Measurements from ENCODE around the gene ZSCAN5A. TPM values are rescaled to one million over a fixed set of nuclear protein-coding genes. Genes with fewer than 3 reads are reported as not detected.

The ZSCAN5A gene
- total RNA-seq, 1 donor, result 4.3 TPM

DNA sequence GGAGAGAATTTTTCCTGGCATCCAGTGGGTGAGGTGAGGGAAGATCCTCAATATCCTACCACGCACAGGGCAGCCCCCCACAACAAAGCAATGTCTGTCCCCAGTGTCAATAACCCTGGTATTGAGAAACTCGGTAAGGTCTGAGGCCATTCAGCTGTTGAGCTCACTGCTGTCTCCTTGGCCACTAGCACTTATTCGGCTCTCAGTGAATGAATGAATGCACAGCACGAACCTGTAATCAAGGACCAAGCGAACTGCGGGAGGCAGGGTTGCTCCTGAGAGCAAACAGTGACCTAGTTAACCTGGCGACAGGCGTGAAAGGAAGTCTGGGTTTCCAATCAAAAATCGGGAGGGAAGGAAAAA, 640 bp downstream of the ZSCAN5A start:
- TF ChIP-seq, protein P1, sequence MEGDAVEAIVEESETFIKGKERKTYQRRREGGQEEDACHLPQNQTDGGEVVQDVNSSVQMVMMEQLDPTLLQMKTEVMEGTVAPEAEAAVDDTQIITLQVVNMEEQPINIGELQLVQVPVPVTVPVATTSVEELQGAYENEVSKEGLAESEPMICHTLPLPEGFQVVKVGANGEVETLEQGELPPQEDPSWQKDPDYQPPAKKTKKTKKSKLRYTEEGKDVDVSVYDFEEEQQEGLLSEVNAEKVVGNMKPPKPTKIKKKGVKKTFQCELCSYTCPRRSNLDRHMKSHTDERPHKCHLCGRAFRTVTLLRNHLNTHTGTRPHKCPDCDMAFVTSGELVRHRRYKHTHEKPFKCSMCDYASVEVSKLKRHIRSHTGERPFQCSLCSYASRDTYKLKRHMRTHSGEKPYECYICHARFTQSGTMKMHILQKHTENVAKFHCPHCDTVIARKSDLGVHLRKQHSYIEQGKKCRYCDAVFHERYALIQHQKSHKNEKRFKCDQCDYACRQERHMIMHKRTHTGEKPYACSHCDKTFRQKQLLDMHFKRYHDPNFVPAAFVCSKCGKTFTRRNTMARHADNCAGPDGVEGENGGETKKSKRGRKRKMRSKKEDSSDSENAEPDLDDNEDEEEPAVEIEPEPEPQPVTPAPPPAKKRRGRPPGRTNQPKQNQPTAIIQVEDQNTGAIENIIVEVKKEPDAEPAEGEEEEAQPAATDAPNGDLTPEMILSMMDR (IDR thresholded peaks at IDR 0.05; ENCODE audit: extremely low read depth, low read depth, low read length), result no peak
- Histone ChIP-seq H3K79me2 (ENCODE audit: insufficient read depth, low read length) (no peaks in the 10 kb centered on the region), H3K9me3 (ENCODE audit: low read depth, low read length) (no peaks in the 10 kb centered on the region), H3K27ac (ENCODE audit: low read depth, low read length) (peak overlapping the region; percentile 99), H3K4me2 (ENCODE audit: insufficient read depth, low read length) (peak overlapping the region; percentile 100), H3K36me3 (ENCODE audit: insufficient read depth, low read length) (peaks cover 13% of the 10 kb centered on the region), H3K27me3 (ENCODE audit: insufficient read depth, low read length) (no peaks in the 10 kb centered on the region), H3K4me3 (ENCODE audit: insufficient read depth, low read length) (peak overlapping the region; percentile 95), H3K4me1 (ENCODE audit: insufficient read depth, low read length) (peaks cover 14% of the 10 kb centered on the region), H4K20me1 (ENCODE audit: insufficient read depth, low read length) (peaks cover 5% of the 10 kb centered on the region), H2AFZ (ENCODE audit: low read length) (peak overlapping the region; percentile 99)
- no peak for DNase-seq (ENCODE audit: insufficient read length, low spot score, missing footprints)

DNA sequence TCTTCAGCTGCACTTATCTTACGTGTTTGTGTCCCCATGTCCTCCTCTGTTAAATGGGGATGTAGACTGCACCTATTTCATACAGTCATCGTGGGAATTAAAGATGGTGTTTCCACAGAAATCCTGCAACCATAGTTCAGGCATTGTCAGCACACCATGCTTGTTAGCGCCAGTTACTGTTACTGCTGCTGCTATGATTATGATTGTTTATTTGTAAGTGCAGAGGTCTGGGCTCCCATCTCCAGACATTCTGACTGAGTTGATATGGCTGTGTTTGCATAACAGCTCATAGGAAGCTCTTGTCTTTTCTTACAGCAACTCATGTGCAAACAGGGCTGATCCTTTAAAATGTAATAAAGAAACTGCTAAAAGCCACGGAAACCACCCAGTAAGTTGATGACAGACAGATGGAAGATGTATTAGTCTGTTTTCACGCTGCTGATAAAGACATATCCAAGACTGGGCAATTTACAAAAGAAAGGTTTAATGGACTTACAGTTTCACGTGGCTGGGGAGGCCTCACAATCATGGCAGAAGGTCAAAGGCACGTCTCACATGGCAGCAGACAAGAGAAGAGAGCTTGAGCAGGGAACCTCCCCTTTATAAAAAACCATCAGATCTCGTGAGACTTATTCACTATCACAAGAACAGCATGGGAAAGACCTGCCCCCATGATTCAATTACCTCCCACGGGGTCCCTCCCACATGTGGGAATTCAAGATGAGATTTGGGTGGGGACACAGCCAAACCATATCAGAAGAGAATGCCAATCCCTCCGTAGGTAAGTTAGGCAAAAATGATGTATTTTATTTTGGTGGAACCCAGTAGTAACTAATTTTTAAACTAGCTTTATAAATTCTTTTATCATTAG, 1.6 kb downstream of the ZSCAN5A start:
- no peak for DNase-seq (ENCODE audit: insufficient read length, low spot score, missing footprints)
- Histone ChIP-seq H3K9me3 (ENCODE audit: low read depth, low read length) (no peaks in the 10 kb centered on the region), H3K36me3 (ENCODE audit: insufficient read depth, low read length) (peaks cover 13% of the 10 kb centered on the region), H3K4me3 (ENCODE audit: insufficient read depth, low read length) (no peak overlapping the region), H3K27ac (ENCODE audit: low read depth, low read length) (peak overlapping the region; percentile 99), H3K4me1 (ENCODE audit: insufficient read depth, low read length) (peaks cover 14% of the 10 kb centered on the region), H3K4me2 (ENCODE audit: insufficient read depth, low read length) (peak overlapping the region; percentile 100), H2AFZ (ENCODE audit: low read length) (no peak overlapping the region), H4K20me1 (ENCODE audit: insufficient read depth, low read length) (peaks cover 5% of the 10 kb centered on the region), H3K27me3 (ENCODE audit: insufficient read depth, low read length) (no peaks in the 10 kb centered on the region), H3K79me2 (ENCODE audit: insufficient read depth, low read length) (no peaks in the 10 kb centered on the region)
- TF ChIP-seq, protein P1 (IDR thresholded peaks at IDR 0.05; ENCODE audit: extremely low read depth, low read depth, low read length), result no peak

DNA sequence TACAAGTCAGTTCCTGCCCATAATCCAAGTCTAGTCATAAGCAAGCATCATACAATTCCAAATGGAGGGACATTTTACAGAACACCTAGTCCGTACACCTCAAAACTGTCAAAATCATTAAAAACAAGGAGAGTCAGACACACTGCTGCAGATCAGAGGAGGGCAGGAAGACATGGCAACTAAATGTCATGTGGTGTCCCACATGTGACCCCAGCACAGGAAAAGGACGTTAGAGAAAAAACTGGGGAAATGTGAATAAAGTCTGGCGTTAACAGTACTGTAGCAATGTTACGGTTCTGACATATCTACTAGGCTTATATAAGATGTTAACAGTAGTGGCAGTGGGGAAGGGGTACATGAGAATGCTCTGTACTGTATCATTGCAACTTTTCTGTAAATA, 2.3 kb downstream of the ZSCAN5A start:
- Histone ChIP-seq H3K79me2 (ENCODE audit: insufficient read depth, low read length) (no peaks in the 10 kb centered on the region), H2AFZ (ENCODE audit: low read length) (no peak overlapping the region), H3K36me3 (ENCODE audit: insufficient read depth, low read length) (peaks cover 13% of the 10 kb centered on the region), H3K27ac (ENCODE audit: low read depth, low read length) (no peak overlapping the region), H3K4me1 (ENCODE audit: insufficient read depth, low read length) (peaks cover 14% of the 10 kb centered on the region), H3K27me3 (ENCODE audit: insufficient read depth, low read length) (no peaks in the 10 kb centered on the region), H3K4me2 (ENCODE audit: insufficient read depth, low read length) (no peak overlapping the region), H3K9me3 (ENCODE audit: low read depth, low read length) (no peaks in the 10 kb centered on the region), H3K4me3 (ENCODE audit: insufficient read depth, low read length) (no peak overlapping the region), H4K20me1 (ENCODE audit: insufficient read depth, low read length) (peaks cover 5% of the 10 kb centered on the region)
- TF ChIP-seq, protein P1 (IDR thresholded peaks at IDR 0.05; ENCODE audit: extremely low read depth, low read depth, low read length), result no peak
- DNase-seq (ENCODE audit: insufficient read length, low spot score, missing footprints), result no peak

DNA sequence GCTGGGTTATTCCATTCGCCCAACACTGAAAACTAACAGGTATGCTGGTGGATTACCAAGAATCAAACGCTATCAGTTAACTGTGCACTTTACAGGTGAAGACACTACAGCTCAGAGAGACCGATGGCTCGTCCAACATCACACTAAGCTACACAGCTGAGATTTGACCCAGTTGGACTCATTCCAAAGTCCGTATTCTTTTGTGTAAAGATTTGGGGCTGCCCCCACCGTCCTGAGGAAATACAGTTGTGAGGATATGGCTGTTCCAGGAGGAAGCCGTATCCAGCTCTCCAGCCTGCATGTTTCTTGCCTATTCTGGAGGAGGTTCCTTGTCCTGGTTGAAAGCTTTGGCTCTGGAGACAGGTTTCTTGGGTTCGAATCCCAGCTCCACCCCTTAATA, 4.2 kb downstream of the ZSCAN5A start:
- Histone ChIP-seq H3K4me1 (ENCODE audit: insufficient read depth, low read length) (peaks cover 10% of the 10 kb centered on the region), H3K79me2 (ENCODE audit: insufficient read depth, low read length) (no peaks in the 10 kb centered on the region), H3K36me3 (ENCODE audit: insufficient read depth, low read length) (peaks cover 13% of the 10 kb centered on the region), H3K27ac (ENCODE audit: low read depth, low read length) (no peak overlapping the region), H3K9me3 (ENCODE audit: low read depth, low read length) (no peaks in the 10 kb centered on the region), H3K27me3 (ENCODE audit: insufficient read depth, low read length) (no peaks in the 10 kb centered on the region), H4K20me1 (ENCODE audit: insufficient read depth, low read length) (peaks cover 5% of the 10 kb centered on the region), H3K4me2 (ENCODE audit: insufficient read depth, low read length) (no peak overlapping the region), H3K4me3 (ENCODE audit: insufficient read depth, low read length) (no peak overlapping the region), H2AFZ (ENCODE audit: low read length) (no peak overlapping the region)
- DNase-seq (ENCODE audit: insufficient read length, low spot score, missing footprints), result no peak
- TF ChIP-seq, protein P1 (IDR thresholded peaks at IDR 0.05; ENCODE audit: extremely low read depth, low read depth, low read length), result no peak

Data from osteoblast (primary cell).